GF-D8 (cell line): Measurements from ENCODE around the gene TIMM10.
A peak's percentile ranks its signal among the peaks of the same experiment; 100 is the strongest.
"Not testable (repeated sequence)": the region's sequence is repeated elsewhere in the genome, so short reads cannot be mapped to it uniquely, and the experiment has no call there.

Source experiments
- DNase-seq: peaks from one replicate; lab custom pipeline; 2025; lab: John Stamatoyannopoulos, UW

The TIMM10 gene

GRCh38 chr11:57541169-57541568, 10.6 kb upstream of the TIMM10 start:
- no peak for DNase-seq

GRCh38 chr11:57539342-57539741, 8.8 kb upstream of the TIMM10 start:
- no peak for DNase-seq

- DNase-seq: no peak
Measured at GRCh38 chr11:57536947-57537619, 6.5 kb upstream of the TIMM10 start, which contains the start of gene SMTNL1. Gene SMTNL1 (plus strand): TSS chr11:57537595. CDS start chr11:57542643, 5,048 bp downstream.

- DNase-seq: not testable (repeated sequence)
Measured at GRCh38 chr11:57534449-57534848, 3.9 kb upstream of the TIMM10 start.

GRCh38 chr11:57530215-57530595, 349 bp downstream of the TIMM10 start:
- no peak for DNase-seq

GRCh38 chr11:57529012-57529411, 1.5 kb downstream of the TIMM10 start:
- no peak for DNase-seq

GRCh38 chr11:57527056-57527631, 3.4 kb downstream of the TIMM10 start:
- DNase-seq: no peak

GRCh38 chr11:57523419-57523818, 7.1 kb downstream of the TIMM10 start:
- DNase-seq: no peak

GRCh38 chr11:57521116-57521515, 9.4 kb downstream of the TIMM10 start:
- DNase-seq: no peak

GRCh38 chr11:57516061-57516443, 14.5 kb downstream of the TIMM10 start:
- no peak for DNase-seq

GRCh38 chr11:57515332-57516060, 15.1 kb downstream of the TIMM10 start, which contains the start of gene SLC43A1:
Gene SLC43A1 (minus strand): TSS chr11:57515702. CDS start chr11:57514111, 1,591 bp downstream.
- peak; percentile 32 for DNase-seq

- peak; percentile 46 for DNase-seq
Measured at GRCh38 chr11:57514538-57515331, 15.8 kb downstream of the TIMM10 start.

- no peak for DNase-seq
Measured at GRCh38 chr11:57513911-57514537, 16.5 kb downstream of the TIMM10 start.

GRCh38 chr11:57513452-57513795, 17.1 kb downstream of the TIMM10 start:
- DNase-seq: peak; percentile 13

- no peak for DNase-seq
Measured at GRCh38 chr11:57512646-57513451, 17.7 kb downstream of the TIMM10 start.

- DNase-seq: peak; percentile 32
Measured at GRCh38 chr11:57511741-57512430, 18.7 kb downstream of the TIMM10 start.

- no peak for DNase-seq
Measured at GRCh38 chr11:57508341-57509170, 22.0 kb downstream of the TIMM10 start.

- DNase-seq: no peak
Measured at GRCh38 chr11:57506522-57506921, 24.0 kb downstream of the TIMM10 start.

- no peak for DNase-seq
Measured at GRCh38 chr11:57504511-57504910, 26.0 kb downstream of the TIMM10 start.
